ENCODE measurements around the gene ZNF74.
"Not testable (repeated sequence)": the region's sequence is repeated elsewhere in the genome, so short reads cannot be mapped to it uniquely, and the experiment has no call there.

Gene ZNF74

GRCh38 chr22:20376983-20377382 lies 17.0 kb upstream of the ZNF74 start:
- DNase-seq, result not testable (repeated sequence)

- no peak for DNase-seq
These were observed 15.8 kb upstream of the ZNF74 start for GRCh38 chr22:20378110-20378509.

GRCh38 chr22:20378684-20379083 lies 15.3 kb upstream of the ZNF74 start:
- DNase-seq, result not testable (repeated sequence)

GRCh38 chr22:20380486-20380885 lies 13.5 kb upstream of the ZNF74 start:
- no peak for DNase-seq

GRCh38 chr22:20383538-20383937 lies 10.4 kb upstream of the ZNF74 start:
- DNase-seq, result no peak

- DNase-seq, result no peak
These were observed 9.8 kb upstream of the ZNF74 start for GRCh38 chr22:20384171-20384570.

- no peak for DNase-seq
These were observed 9.1 kb upstream of the ZNF74 start for GRCh38 chr22:20384865-20385264.

GRCh38 chr22:20386336-20386735 lies 7.6 kb upstream of the ZNF74 start:
- no peak for DNase-seq

- no peak for DNase-seq
These were observed 7.0 kb upstream of the ZNF74 start for GRCh38 chr22:20386972-20387371.

- DNase-seq, result no peak
These were observed 5.8 kb upstream of the ZNF74 start for GRCh38 chr22:20388200-20388599.

GRCh38 chr22:20389288-20389687 lies 4.7 kb upstream of the ZNF74 start:
- no peak for DNase-seq

GRCh38 chr22:20390394-20390907 lies 3.5 kb upstream of the ZNF74 start:
- no peak for DNase-seq

GRCh38 chr22:20391222-20391621 lies 2.7 kb upstream of the ZNF74 start:
- DNase-seq, result no peak

GRCh38 chr22:20392365-20392881 lies 1.5 kb upstream of the ZNF74 start:
- DNase-seq, result not testable (repeated sequence)

GRCh38 chr22:20392983-20393704 lies 807 bp upstream of the ZNF74 start:
- DNase-seq, result no peak

- no peak for DNase-seq
These were observed 1.4 kb downstream of the ZNF74 start for GRCh38 chr22:20395181-20395906.

- DNase-seq, result no peak
These were observed 1.9 kb downstream of the ZNF74 start for GRCh38 chr22:20395907-20396287.

- no peak for DNase-seq
These were observed 2.7 kb downstream of the ZNF74 start for GRCh38 chr22:20396639-20397038.

GRCh38 chr22:20397498-20397897 lies 3.5 kb downstream of the ZNF74 start:
- no peak for DNase-seq

GRCh38 chr22:20398420-20398819 lies 4.5 kb downstream of the ZNF74 start:
- no peak for DNase-seq

- no peak for DNase-seq
These were observed 6.1 kb downstream of the ZNF74 start for GRCh38 chr22:20399866-20400605.

GRCh38 chr22:20400606-20401375 lies 6.8 kb downstream of the ZNF74 start:
- DNase-seq, result no peak
